Measurements from ENCODE around the gene BMP7.

BMP7 gene

GRCh38 chr20:57278457-57278856 lies 12.0 kb upstream of the BMP7 start:
- no peak for DNase-seq
- Histone ChIP-seq H3K27ac (no peak overlapping the region), H3K36me3 (no peaks in the 10 kb centered on the region), H3K4me3 (ENCODE audit: low read depth, low read length) (no peak overlapping the region), H3K9me3 (ENCODE audit: severe bottlenecking) (no peaks in the 10 kb centered on the region), H3K27me3 (ENCODE audit: insufficient read depth, low read depth, severe bottlenecking) (peaks cover 52% of the 10 kb centered on the region)
- TF ChIP-seq CTCF (IDR thresholded peaks at IDR 0.05; ENCODE audit: low read depth, low read length) = no peak

- peaks cover 46% of the 10 kb centered on the region for H3K27me3 ChIP-seq (ENCODE audit: insufficient read depth, low read depth, severe bottlenecking)
- no peak for TF ChIP-seq CTCF (IDR thresholded peaks at IDR 0.05; ENCODE audit: low read depth, low read length)
- H3K27ac ChIP-seq = no peak overlapping the region
- no peak for DNase-seq
- H3K9me3 ChIP-seq (ENCODE audit: severe bottlenecking) = no peaks in the 10 kb centered on the region
- H3K4me3 ChIP-seq (ENCODE audit: low read depth, low read length) = no peak overlapping the region
- no peaks in the 10 kb centered on the region for H3K36me3 ChIP-seq
These were observed 11.1 kb upstream of the BMP7 start for GRCh38 chr20:57277398-57278105.

GRCh38 chr20:57276221-57276620 lies 9.8 kb upstream of the BMP7 start:
- H3K27me3 ChIP-seq (ENCODE audit: insufficient read depth, low read depth, severe bottlenecking) = peaks cover 51% of the 10 kb centered on the region
- TF ChIP-seq CTCF (IDR thresholded peaks at IDR 0.05; ENCODE audit: low read depth, low read length) = no peak

GRCh38 chr20:57275813-57276212 lies 9.4 kb upstream of the BMP7 start:
- Histone ChIP-seq H3K27me3 (ENCODE audit: insufficient read depth, low read depth, severe bottlenecking) (peaks cover 49% of the 10 kb centered on the region), H3K4me3 (ENCODE audit: low read depth, low read length) (no peak overlapping the region), H3K27ac (no peak overlapping the region), H3K9me3 (ENCODE audit: severe bottlenecking) (no peaks in the 10 kb centered on the region), H3K36me3 (no peaks in the 10 kb centered on the region)
- no peak for TF ChIP-seq CTCF (IDR thresholded peaks at IDR 0.05; ENCODE audit: low read depth, low read length)
- DNase-seq = no peak

More at GRCh38 chr20:57276221-57276620, 9.8 kb upstream of the BMP7 start:
- H3K4me3 ChIP-seq (ENCODE audit: low read depth, low read length) = no peak overlapping the region
- no peak for DNase-seq
- H3K36me3 ChIP-seq = no peaks in the 10 kb centered on the region
- no peak overlapping the region for H3K27ac ChIP-seq
- no peaks in the 10 kb centered on the region for H3K9me3 ChIP-seq (ENCODE audit: severe bottlenecking)

- DNase-seq = no peak
- H3K4me3 ChIP-seq (ENCODE audit: low read depth, low read length) = no peak overlapping the region
- H3K36me3 ChIP-seq = no peaks in the 10 kb centered on the region
- TF ChIP-seq CTCF (IDR thresholded peaks at IDR 0.05; ENCODE audit: low read depth, low read length) = no peak
- H3K9me3 ChIP-seq (ENCODE audit: severe bottlenecking) = no peaks in the 10 kb centered on the region
- H3K27me3 ChIP-seq (ENCODE audit: insufficient read depth, low read depth, severe bottlenecking) = peaks cover 46% of the 10 kb centered on the region
- no peak overlapping the region for H3K27ac ChIP-seq
These were observed 8.9 kb upstream of the BMP7 start for GRCh38 chr20:57275334-57275733.

- Histone ChIP-seq H3K27ac (no peak overlapping the region), H3K27me3 (ENCODE audit: insufficient read depth, low read depth, severe bottlenecking) (peaks cover 41% of the 10 kb centered on the region), H3K4me3 (ENCODE audit: low read depth, low read length) (no peak overlapping the region), H3K36me3 (no peaks in the 10 kb centered on the region), H3K9me3 (ENCODE audit: severe bottlenecking) (no peaks in the 10 kb centered on the region)
- DNase-seq = no peak
- TF ChIP-seq CTCF (IDR thresholded peaks at IDR 0.05; ENCODE audit: low read depth, low read length) = no peak
These were observed 8.4 kb upstream of the BMP7 start for GRCh38 chr20:57274846-57275245.

Data from WERI-Rb-1 (cell line).